ENCODE results near the gene ADAM15. TPM values are rescaled to one million over a fixed set of nuclear protein-coding genes. Genes with fewer than 3 reads are reported as not detected.

The ADAM15 gene
- total RNA-seq, 1 donor from 2014 or later = 186 TPM

DNA sequence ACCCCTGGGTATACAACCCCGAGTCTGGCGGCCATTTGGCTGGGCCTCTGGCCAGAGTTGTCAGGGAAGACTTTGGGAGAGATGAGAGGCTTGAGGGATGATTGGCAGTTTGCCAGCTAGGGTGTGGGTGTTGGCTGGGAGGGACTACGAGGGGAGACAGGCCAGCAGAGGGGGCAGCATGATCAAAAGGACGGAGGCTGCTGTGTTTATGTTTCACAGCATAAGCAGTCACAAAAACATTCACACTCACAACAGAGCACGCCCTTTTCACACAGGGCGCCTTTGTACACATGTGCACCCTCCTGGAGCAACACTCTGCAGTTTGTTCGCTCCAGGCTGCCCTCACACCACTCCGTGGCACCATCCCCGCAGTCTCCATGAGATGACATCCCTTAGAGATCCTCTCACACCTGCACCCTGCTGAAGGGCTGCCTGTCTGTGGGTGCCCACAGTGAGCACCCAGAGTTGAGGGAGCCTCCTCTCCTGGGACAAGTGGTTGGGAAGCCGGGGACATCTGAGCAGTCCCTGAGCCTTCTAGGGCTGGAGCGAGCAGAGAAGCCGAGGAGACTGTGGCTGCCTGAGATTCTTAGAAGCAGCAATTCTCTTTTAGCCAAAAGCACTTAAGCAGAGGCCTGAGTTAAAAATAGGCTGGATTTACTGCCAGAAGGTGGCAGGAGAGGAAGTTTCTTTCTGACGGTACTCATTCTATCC is 43.0 kb downstream of the ADAM15 start:
- DNase-seq (ENCODE audit: low read depth) = no peak
- TF ChIP-seq, protein P1, sequence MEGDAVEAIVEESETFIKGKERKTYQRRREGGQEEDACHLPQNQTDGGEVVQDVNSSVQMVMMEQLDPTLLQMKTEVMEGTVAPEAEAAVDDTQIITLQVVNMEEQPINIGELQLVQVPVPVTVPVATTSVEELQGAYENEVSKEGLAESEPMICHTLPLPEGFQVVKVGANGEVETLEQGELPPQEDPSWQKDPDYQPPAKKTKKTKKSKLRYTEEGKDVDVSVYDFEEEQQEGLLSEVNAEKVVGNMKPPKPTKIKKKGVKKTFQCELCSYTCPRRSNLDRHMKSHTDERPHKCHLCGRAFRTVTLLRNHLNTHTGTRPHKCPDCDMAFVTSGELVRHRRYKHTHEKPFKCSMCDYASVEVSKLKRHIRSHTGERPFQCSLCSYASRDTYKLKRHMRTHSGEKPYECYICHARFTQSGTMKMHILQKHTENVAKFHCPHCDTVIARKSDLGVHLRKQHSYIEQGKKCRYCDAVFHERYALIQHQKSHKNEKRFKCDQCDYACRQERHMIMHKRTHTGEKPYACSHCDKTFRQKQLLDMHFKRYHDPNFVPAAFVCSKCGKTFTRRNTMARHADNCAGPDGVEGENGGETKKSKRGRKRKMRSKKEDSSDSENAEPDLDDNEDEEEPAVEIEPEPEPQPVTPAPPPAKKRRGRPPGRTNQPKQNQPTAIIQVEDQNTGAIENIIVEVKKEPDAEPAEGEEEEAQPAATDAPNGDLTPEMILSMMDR (IDR thresholded peaks at IDR 0.05; ENCODE audit: insufficient read depth, low read length, poor library complexity, severe bottlenecking) = peak; percentile 53
- Histone ChIP-seq H3K36me3 (ENCODE audit: control insufficient read depth, insufficient read depth, low read length) (no peaks in the 10 kb centered on the region), H3K27me3 (ENCODE audit: control insufficient read depth, insufficient read depth, low read length) (peaks cover 7% of the 10 kb centered on the region), H3K4me3 (ENCODE audit: low read depth, low read length) (no peak overlapping the region)

DNA sequence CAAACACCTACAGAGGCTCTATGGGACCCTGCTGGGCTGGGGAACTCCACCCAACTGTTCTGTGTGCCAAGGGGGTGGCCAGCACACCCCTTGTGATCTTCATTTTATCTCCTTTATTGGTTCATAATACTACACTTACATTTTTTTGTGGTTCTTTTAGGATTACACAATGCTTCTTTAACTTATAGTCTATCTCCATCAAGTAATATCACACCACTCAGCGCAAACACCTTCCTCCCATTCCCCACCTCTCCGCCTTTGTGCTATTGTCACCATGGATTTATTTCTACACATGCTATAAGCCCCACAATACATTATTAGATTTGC is 43.5 kb downstream of the ADAM15 start:
- Histone ChIP-seq H3K36me3 (ENCODE audit: control insufficient read depth, insufficient read depth, low read length) (no peaks in the 10 kb centered on the region), H3K27me3 (ENCODE audit: control insufficient read depth, insufficient read depth, low read length) (peaks cover 7% of the 10 kb centered on the region), H3K4me3 (ENCODE audit: low read depth, low read length) (no peak overlapping the region)
- no peak for DNase-seq (ENCODE audit: low read depth)
- TF ChIP-seq, protein P1 (IDR thresholded peaks at IDR 0.05; ENCODE audit: insufficient read depth, low read length, poor library complexity, severe bottlenecking) = no peak

DNA sequence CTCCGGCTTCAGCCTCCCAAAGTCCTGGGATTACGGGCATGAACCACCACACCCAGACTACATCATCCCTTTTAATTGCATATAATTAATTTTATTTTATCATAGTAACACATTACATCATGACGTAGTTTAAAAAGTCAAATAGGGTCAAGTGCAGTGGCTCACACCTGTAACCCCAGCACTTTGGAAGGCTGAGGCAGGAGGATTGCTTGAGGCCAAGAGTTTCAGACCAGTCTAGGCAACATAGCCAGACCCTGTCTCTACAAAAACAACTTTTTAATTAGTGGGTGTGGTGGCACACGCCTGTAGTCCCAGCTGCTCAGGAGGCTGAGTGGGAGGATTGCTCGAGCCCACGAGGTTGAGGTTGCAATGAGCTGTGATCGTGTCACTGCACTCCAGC is 48.2 kb downstream of the ADAM15 start:
- no peak for DNase-seq (ENCODE audit: low read depth)
- Histone ChIP-seq H3K4me3 (ENCODE audit: low read depth, low read length) (no peak overlapping the region), H3K36me3 (ENCODE audit: control insufficient read depth, insufficient read depth, low read length) (no peaks in the 10 kb centered on the region), H3K27me3 (ENCODE audit: control insufficient read depth, insufficient read depth, low read length) (peaks cover 5% of the 10 kb centered on the region)
- TF ChIP-seq, protein P1 (IDR thresholded peaks at IDR 0.05; ENCODE audit: insufficient read depth, low read length, poor library complexity, severe bottlenecking) = no peak

DNA sequence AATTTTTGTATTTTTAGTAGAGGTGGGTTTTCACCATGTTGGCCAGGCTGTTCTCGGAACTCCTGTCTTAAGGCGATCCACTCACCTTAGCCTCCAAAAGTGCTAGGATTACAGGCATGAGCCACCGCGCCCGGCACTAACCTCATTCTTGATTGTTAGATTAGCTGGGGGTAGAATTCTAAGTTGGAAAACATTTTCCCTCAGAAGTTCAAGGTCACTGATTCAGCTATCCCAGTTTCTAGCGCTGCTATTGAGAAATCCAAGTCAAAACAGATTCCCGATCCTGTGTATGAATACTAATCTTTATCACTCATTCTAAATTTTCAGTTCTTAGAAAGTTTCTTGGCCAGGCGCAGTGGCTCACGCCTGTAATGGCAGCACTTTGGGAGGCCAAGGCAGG is 52.2 kb downstream of the ADAM15 start:
- Histone ChIP-seq H3K4me3 (ENCODE audit: low read depth, low read length) (no peak overlapping the region), H3K36me3 (ENCODE audit: control insufficient read depth, insufficient read depth, low read length) (no peaks in the 10 kb centered on the region), H3K27me3 (ENCODE audit: control insufficient read depth, insufficient read depth, low read length) (peaks cover 3% of the 10 kb centered on the region)
- TF ChIP-seq, protein P1 (IDR thresholded peaks at IDR 0.05; ENCODE audit: insufficient read depth, low read length, poor library complexity, severe bottlenecking) = no peak
- DNase-seq (ENCODE audit: low read depth) = no peak

DNA sequence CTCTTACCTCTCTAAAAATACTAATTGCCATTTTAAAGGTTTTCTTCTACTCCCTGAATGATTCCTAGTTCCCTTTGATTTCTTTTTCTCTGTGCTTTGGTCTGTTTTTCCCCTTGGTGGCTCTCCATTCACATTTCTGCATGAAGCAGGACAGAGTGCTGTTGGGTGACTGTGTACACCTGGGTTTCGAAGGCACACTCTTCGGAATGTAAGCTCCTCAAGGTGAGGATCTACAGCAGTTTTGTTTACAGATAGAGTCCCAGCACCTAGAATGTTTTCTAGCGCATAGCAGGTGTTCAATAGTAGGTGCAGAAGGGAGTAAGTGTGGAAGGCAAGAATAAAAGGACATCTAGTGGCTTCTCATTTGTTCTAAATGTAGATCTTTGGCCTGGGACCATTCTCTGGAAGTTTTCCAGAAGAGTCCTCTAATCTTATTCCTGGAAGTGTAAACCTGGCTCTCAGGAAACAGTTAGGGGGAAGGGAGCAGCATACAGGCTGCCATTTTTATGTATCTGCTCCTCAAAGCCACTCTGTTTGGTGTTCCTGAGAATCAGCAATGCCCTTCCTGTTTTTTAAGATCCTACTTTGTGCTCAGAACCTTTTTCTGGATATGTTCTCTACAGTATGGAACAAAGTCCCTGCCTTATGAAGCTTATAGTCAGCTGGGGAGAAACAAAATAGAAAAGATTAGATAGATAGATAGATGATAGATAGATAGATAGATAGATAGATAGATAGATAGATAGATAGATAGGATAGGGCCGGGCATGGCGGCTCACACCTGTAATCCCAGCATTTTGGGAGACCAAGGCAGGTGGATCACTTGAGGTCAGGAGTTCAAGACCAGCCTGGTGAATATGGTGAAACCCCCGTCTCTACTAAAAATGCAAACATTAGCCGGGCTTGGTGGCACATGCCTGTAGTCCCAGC is 53.8 kb downstream of the ADAM15 start:
- no peak overlapping the region for H3K4me3 ChIP-seq (ENCODE audit: low read depth, low read length)
- peaks cover 3% of the 10 kb centered on the region for H3K27me3 ChIP-seq (ENCODE audit: control insufficient read depth, insufficient read depth, low read length)
- no peaks in the 10 kb centered on the region for H3K36me3 ChIP-seq (ENCODE audit: control insufficient read depth, insufficient read depth, low read length)
- no peak for DNase-seq (ENCODE audit: low read depth)
- TF ChIP-seq, protein P1 (IDR thresholded peaks at IDR 0.05; ENCODE audit: insufficient read depth, low read length, poor library complexity, severe bottlenecking) = no peak

Data from kidney epithelial cell (primary cell).